GM11168 (cell line): ENCODE measurements around the gene GPR148.
"Not testable (repeated sequence)": the region's sequence is repeated elsewhere in the genome, so short reads cannot be mapped to it uniquely, and the experiment has no call there.

Experiments used
- in situ Hi-C: fragments of 300-500 bp; cut with MboI; formaldehyde crosslinking; loops from one replicate; pipeline ENCODE4 v1.12.0; 2022; ENCODE audit warnings: low sequenced_read_pairs; ENCODE audit not compliant: unreplicated experiment

Gene GPR148, protein sequence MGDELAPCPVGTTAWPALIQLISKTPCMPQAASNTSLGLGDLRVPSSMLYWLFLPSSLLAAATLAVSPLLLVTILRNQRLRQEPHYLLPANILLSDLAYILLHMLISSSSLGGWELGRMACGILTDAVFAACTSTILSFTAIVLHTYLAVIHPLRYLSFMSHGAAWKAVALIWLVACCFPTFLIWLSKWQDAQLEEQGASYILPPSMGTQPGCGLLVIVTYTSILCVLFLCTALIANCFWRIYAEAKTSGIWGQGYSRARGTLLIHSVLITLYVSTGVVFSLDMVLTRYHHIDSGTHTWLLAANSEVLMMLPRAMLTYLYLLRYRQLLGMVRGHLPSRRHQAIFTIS

DNA sequence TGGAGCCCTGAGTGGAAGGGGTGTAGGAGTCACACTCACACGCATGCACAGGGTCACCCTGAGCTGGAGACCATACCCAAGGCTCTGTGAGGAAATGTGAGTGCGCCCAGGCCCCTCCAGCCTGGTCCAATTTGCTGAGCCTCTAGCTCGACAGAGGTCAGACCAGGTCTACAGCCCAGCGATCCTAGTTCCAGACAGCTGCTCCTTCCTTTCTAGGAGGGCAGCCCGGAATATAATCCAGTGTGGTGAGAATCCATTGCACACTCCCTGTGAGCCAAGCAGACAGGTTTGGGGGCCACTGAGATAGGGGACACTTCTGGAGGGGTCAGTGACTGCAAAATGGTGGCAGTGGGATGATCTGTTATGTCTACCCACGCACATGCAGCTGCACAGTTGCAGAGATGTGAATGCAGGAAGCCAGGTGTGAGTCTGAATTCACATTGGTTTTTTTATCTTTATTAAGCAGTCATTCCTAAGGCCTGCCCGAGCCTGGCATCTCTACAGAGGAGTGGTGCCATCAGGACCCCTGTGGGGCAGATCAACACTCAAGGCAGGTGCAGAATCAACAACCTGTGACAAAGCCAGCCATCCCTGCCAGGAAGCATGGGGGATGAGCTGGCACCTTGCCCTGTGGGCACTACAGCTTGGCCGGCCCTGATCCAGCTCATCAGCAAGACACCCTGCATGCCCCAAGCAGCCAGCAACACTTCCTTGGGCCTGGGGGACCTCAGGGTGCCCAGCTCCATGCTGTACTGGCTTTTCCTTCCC lies at the start of gene GPR148:
Gene GPR148, plus strand, starts transcription at position 522 of the 768 bp plus-strand sequence. Its CDS starts 82 bp downstream, at position 604.
- in situ Hi-C loops = no loop called here

GRCh38 chr2:130692041-130692770 lies 36.7 kb upstream of the GPR148 start:
- in situ Hi-C loops = not testable (repeated sequence)

DNA sequence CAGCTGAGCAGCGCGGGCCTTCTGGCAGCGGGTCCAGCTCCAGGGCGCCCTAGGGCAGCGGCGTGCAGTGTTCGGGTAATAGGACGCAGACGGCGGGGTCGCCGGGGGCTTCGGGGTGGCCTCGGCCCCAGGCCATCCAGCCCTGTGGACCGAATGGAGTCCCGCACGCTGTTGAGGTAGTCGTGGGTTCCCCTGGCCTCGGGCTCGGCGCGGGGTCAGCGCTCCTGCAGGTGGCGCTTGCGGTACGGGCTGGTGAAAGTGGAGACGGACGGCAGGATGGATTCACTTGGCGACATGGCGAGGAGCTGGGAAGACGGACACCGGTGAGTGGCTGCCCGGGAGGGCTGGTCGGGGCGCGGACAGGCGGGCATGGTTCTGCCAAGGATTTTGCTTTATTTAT lies 35.4 kb upstream of the GPR148 start:
- in situ Hi-C loops = not testable (repeated sequence)

DNA sequence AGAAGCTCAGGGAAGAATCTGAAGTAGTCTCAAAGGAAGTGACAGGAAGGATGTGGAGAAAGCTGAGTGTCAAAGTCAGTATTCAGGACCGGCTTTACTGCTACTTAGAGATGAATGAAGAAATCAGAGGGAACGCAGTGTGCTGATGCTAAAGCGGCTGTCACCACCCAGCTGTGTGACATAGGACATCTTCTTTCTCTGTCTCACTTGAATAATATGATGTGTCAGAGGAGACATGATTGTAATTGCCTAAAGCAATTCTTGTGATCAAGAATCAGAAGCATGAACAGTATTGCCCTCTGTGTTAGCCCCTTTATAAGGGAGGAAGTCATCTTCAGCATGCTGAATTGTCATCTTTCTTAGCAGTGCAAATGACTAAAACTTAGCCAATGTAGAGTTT lies 25.6 kb upstream of the GPR148 start:
- in situ Hi-C loops = not testable (repeated sequence)

GRCh38 chr2:130714795-130715194 lies 14.1 kb upstream of the GPR148 start:
- in situ Hi-C loops = loop anchor here (10.0 kb wide), 1 partner anchor 310 kb away; no protein-coding TSS in a partner anchor

GRCh38 chr2:130720036-130720435 lies 8.8 kb upstream of the GPR148 start:
- in situ Hi-C loops = no loop called here

GRCh38 chr2:130720528-130720927 lies 8.3 kb upstream of the GPR148 start:
- in situ Hi-C loops = no loop called here

GRCh38 chr2:130724455-130724854 lies 4.4 kb upstream of the GPR148 start:
- in situ Hi-C loops = no loop called here

DNA sequence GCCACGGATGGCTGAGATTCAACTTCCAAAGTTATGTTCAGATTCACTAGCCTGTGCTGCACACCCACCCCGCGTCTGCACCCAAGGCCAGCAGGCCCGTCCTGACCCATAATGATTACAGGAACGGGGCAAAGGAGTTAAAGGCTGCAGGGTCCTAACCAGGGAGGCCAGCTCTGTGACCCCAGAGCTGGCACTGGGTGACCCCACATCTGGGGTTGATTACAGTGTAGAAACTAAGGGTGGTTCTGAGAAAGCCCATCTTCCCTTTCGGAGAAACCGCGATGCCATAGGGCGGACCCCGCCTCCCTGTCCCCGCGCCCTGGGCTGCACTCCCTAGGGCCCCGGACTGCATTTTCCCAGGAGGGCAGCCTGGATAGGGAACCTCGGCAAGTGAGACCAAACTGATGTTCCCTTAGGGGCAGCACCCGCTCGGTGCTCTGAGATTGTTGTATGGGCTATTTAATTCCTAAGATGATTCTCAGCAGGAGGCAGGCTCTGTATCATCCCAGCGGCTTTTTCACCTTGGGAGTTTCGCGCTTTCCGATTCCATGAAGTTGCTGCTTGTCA lies 2.2 kb upstream of the GPR148 start:
- in situ Hi-C loops = no loop called here

DNA sequence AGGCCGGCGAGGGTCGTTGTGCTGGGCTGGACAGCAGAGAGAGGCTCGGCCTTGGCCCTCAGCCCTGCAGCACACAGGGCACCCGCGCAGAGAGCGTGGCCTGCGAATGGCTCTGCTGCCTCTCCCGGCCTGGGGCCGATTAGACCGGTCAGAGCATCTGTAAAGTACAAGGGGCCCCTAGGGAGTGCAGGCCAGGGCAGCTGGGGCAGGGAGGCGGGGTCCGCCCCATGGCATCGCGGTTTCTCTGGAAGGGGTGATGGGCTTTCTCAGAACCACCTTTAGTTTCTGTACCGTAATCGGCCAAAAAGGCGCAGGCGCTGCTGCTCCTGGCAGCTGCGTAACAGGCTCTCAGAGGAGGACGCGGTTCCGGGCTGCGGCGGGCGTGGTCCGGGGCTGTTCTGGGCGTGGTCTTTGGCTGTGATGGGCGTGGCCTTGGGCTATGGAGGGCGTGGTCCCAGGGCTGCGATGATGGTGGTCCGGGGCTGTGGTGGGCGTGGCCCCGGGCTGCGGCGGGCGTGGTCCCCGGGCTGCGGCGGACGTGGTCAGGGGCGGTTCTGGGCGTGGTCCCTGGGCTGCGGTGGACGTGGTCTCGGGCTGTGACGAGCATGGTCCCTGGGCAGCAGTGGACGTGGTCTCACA lies 1.5 kb upstream of the GPR148 start:
- in situ Hi-C loops = no loop called here

- in situ Hi-C loops = no loop called here
Observed at GRCh38 chr2:130728007-130728454, 839 bp upstream of the GPR148 start.

DNA sequence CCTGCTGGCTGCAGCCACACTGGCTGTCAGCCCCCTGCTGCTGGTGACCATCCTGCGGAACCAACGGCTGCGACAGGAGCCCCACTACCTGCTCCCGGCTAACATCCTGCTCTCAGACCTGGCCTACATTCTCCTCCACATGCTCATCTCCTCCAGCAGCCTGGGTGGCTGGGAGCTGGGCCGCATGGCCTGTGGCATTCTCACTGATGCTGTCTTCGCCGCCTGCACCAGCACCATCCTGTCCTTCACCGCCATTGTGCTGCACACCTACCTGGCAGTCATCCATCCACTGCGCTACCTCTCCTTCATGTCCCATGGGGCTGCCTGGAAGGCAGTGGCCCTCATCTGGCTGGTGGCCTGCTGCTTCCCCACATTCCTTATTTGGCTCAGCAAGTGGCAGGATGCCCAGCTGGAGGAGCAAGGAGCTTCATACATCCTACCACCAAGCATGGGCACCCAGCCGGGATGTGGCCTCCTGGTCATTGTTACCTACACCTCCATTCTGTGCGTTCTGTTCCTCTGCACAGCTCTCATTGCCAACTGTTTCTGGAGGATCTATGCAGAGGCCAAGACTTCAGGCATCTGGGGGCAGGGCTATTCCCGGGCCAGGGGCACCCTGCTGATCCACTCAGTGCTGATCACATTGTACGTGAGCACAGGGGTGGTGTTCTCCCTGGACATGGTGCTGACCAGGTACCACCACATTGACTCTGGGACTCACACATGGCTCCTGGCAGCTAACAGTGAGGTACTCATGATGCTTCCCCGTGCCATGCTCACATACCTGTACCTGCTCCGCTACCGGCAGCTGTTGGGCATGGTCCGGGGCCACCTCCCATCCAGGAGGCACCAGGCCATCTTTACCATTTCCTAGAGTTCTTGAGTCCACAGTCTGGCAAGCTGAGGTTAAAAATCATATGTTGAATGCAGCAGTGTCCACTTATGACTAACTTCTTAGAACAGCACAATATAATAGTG lies 741 bp downstream of the GPR148 start:
- in situ Hi-C loops = no loop called here

DNA sequence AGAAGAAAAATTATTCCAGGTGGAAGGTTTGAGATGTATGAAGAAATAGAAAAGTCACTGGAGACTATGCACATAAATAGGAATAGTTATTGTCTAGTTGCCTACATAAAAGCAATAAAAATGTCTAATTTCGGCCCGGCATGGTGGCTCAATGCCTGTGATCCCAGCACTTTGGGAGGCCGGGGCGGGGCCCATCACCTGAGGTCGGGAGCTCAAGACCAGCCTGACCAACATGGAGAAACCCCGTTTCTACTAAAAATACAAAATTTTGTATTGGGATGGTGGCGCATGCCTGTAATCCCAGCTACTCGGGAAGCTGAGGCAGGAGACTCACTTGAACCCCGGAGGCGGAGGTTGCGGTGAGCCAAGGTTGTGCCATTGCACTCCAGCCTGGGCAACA lies 3.4 kb downstream of the GPR148 start:
- in situ Hi-C loops = not testable (repeated sequence)

GRCh38 chr2:130735200-130735599 lies 6.3 kb downstream of the GPR148 start:
- in situ Hi-C loops = no loop called here

DNA sequence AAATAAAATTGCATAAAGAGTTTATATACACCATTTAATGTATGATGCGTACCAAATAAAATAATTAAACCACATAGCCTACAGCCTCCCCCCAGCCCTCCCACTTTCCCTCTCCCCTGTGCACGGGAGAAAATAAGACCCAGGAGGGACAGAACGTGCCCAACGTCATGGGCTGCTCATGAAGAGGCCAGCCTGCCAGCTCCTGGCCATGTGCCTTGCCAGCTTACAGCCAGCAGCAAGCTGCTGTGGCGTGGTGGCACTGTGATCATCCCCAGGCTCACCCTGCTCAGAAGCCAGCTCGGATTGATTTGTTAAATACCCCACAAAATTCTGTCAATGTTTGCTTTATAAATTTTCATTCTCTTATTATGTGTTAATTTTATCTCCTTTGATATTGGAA lies 7.6 kb downstream of the GPR148 start:
- in situ Hi-C loops = no loop called here

- in situ Hi-C loops = no loop called here
Observed at GRCh38 chr2:130737592-130737991, 8.7 kb downstream of the GPR148 start.

GRCh38 chr2:130740671-130741070 lies 11.8 kb downstream of the GPR148 start:
- in situ Hi-C loops = no loop called here

- in situ Hi-C loops = no loop called here
Observed at GRCh38 chr2:130743278-130743677, 14.4 kb downstream of the GPR148 start.
